Measurements from ENCODE around the gene AOPEP. TPM values are rescaled to one million over a fixed set of nuclear protein-coding genes. Genes with fewer than 3 reads are reported as not detected.
"Not testable (repeated sequence)": the region's sequence is repeated elsewhere in the genome, so short reads cannot be mapped to it uniquely, and the experiment has no call there.

The AOPEP gene
- polyA plus RNA-seq, 1 experiment: 40.0 TPM

DNA sequence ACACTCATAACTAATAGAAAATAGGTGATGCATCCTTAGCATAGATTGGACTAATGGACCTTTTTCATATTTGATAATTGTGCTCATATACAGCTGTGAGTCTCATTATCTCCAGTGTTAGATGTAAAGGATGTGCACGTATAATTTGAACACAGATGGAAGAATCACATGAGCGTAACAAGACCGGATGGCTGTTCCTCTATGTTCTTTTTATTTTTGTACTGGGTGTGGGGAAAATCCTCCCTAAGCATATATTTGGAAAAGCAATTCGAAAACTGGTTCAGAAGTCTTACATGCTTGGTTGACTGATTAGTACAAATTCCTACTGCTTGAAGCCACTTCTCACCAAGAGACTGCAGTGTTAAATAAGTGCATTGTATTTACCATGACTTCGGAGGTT lies 230.2 kb downstream of the AOPEP start:
- CTCF ChIA-PET: no interaction called here
- TF ChIP-seq, protein P1, sequence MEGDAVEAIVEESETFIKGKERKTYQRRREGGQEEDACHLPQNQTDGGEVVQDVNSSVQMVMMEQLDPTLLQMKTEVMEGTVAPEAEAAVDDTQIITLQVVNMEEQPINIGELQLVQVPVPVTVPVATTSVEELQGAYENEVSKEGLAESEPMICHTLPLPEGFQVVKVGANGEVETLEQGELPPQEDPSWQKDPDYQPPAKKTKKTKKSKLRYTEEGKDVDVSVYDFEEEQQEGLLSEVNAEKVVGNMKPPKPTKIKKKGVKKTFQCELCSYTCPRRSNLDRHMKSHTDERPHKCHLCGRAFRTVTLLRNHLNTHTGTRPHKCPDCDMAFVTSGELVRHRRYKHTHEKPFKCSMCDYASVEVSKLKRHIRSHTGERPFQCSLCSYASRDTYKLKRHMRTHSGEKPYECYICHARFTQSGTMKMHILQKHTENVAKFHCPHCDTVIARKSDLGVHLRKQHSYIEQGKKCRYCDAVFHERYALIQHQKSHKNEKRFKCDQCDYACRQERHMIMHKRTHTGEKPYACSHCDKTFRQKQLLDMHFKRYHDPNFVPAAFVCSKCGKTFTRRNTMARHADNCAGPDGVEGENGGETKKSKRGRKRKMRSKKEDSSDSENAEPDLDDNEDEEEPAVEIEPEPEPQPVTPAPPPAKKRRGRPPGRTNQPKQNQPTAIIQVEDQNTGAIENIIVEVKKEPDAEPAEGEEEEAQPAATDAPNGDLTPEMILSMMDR (IDR thresholded peaks at IDR 0.05; ENCODE audit: low read depth, low read length): no peak
- Histone ChIP-seq H3K27ac (ENCODE audit: low read depth, low read length) (no peak overlapping the region), H3K9me3 (ENCODE audit: control insufficient read depth, insufficient read depth, low read length) (no peaks in the 10 kb centered on the region), H3K4me3 (ENCODE audit: low read depth, low read length) (no peak overlapping the region), H3K27me3 (ENCODE audit: control insufficient read depth, insufficient read depth, low read length) (no peaks in the 10 kb centered on the region)
- no peak for DNase-seq (ENCODE audit: low read depth, low spot score)
- POLR2A ChIA-PET: no interaction called here

DNA sequence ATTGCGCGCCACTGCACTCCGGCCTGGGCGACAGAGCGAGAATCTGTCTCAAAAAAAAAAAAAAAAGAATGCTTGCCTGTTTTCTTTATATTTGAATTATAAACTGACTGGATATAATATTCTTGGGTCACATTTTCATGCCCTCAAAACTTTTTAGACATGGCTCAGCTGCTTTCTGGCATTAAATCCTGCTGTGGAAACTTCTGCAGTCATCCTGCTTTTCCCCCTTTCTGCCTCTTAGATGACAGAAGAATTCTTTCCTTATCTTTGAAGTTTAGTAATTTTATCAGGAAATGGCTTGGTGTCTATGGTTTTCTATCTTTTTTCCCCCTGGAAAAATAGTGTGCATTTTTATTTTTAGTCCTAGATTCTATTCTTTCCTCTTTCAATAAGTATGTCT lies 234.5 kb downstream of the AOPEP start:
- CTCF ChIA-PET: no interaction called here
- POLR2A ChIA-PET: no interaction called here
- TF ChIP-seq, protein P1 (IDR thresholded peaks at IDR 0.05; ENCODE audit: low read depth, low read length): no peak

GRCh38 chr9:94961870-94962269 lies 235.4 kb downstream of the AOPEP start:
- DNase-seq (ENCODE audit: low read depth, low spot score): no peak
- no peak overlapping the region for H3K27ac ChIP-seq (ENCODE audit: low read depth, low read length)
- no peaks in the 10 kb centered on the region for H3K9me3 ChIP-seq (ENCODE audit: control insufficient read depth, insufficient read depth, low read length)
- POLR2A ChIA-PET: no interaction called here
- TF ChIP-seq, protein P1 (IDR thresholded peaks at IDR 0.05; ENCODE audit: low read depth, low read length): no peak
- H3K27me3 ChIP-seq (ENCODE audit: control insufficient read depth, insufficient read depth, low read length): no peaks in the 10 kb centered on the region
- H3K4me3 ChIP-seq (ENCODE audit: low read depth, low read length): no peak overlapping the region
- CTCF ChIA-PET: no interaction called here

More for the DNA sequence above, 234.5 kb downstream of the AOPEP start:
- no peak overlapping the region for H3K4me3 ChIP-seq (ENCODE audit: low read depth, low read length)
- no peak for DNase-seq (ENCODE audit: low read depth, low spot score)
- no peaks in the 10 kb centered on the region for H3K9me3 ChIP-seq (ENCODE audit: control insufficient read depth, insufficient read depth, low read length)
- H3K27ac ChIP-seq (ENCODE audit: low read depth, low read length): no peak overlapping the region
- no peaks in the 10 kb centered on the region for H3K27me3 ChIP-seq (ENCODE audit: control insufficient read depth, insufficient read depth, low read length)

DNA sequence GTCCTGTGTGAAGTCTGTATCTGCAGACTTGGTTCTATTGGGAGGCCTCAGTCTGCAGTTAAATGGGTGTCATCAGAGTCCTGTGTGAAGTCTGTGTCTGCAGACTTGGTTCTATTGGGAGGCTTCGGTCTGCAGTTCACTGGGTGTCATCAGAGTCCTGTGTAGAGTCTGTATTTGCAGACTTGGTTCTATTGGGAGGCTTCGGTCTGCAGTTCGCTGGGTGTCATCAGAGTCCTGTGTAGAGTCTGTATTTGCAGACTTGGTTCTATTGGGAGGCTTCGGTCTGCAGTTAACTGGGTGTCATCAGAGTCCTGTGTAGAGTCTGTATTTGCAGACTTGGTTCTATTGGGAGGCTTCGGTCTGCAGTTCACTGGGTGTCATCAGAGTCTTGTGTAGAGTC lies 239.1 kb downstream of the AOPEP start:
- POLR2A ChIA-PET; DNase-seq (ENCODE audit: low read depth, low spot score); H3K9me3 ChIP-seq (ENCODE audit: control insufficient read depth, insufficient read depth, low read length); H3K27me3 ChIP-seq (ENCODE audit: control insufficient read depth, insufficient read depth, low read length); H3K4me3 ChIP-seq (ENCODE audit: low read depth, low read length); CTCF ChIA-PET; H3K27ac ChIP-seq (ENCODE audit: low read depth, low read length): not testable (repeated sequence)

- H3K9me3 ChIP-seq (ENCODE audit: control insufficient read depth, insufficient read depth, low read length); POLR2A ChIA-PET; DNase-seq (ENCODE audit: low read depth, low spot score); H3K27me3 ChIP-seq (ENCODE audit: control insufficient read depth, insufficient read depth, low read length); CTCF ChIA-PET; H3K4me3 ChIP-seq (ENCODE audit: low read depth, low read length); H3K27ac ChIP-seq (ENCODE audit: low read depth, low read length): not testable (repeated sequence)
These were observed 239.5 kb downstream of the AOPEP start for GRCh38 chr9:94966046-94966445.

DNA sequence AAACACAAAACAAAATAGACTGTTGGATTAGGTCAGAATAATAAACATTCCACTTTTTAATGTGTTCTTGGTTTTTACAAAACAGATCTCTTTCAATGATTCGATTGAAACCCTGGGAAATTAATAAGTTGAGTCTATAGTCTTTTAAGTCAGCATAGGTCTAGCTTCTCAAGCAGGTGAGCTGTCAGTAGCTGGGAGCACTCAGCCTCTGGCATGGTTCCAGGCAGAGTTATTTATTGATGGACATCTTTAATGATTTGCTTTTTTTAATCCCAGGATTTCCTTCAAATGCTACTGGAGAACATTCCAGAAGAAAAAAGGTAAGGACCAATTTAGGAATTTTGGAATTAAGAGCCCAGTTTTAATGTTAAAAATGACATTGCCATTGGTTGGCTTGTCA lies 241.0 kb downstream of the AOPEP start:
- TF ChIP-seq, protein P1 (IDR thresholded peaks at IDR 0.05; ENCODE audit: low read depth, low read length): no peak
- H3K4me3 ChIP-seq (ENCODE audit: low read depth, low read length): no peak overlapping the region
- H3K9me3 ChIP-seq (ENCODE audit: control insufficient read depth, insufficient read depth, low read length): no peaks in the 10 kb centered on the region
- no peaks in the 10 kb centered on the region for H3K27me3 ChIP-seq (ENCODE audit: control insufficient read depth, insufficient read depth, low read length)
- no peak overlapping the region for H3K27ac ChIP-seq (ENCODE audit: low read depth, low read length)
- CTCF ChIA-PET: no interaction called here
- POLR2A ChIA-PET: no interaction called here
- DNase-seq (ENCODE audit: low read depth, low spot score): no peak
